ENCODE results near the gene CD27. TPM values are rescaled to one million over a fixed set of nuclear protein-coding genes. Genes with fewer than 3 reads are reported as not detected.

Gene CD27
- total and polyA plus RNA-seq, 9 of the 15 experiments (the other 6 are each of a cell fraction or from before 2014, with no cell fraction given) = 0.24 TPM; not detected in 8

DNA sequence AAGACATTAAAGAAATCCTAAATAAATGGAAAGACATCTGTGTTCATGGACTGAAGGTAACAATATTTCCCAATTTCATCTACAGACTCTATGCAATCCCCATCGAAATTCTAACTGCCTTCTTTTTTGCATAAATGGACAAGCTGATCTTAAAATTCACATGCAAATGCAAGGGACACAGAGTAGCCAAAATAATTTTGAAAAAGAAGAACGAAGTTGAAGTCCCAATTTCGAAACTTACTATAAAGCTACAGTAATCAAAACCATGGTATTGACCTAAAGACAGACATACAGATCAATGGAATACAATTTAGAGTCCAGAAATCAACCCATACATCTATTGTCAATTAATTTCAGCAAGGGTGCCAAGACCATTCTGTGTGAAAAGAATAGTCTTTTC, 16.4 kb upstream of the CD27 start (continued):
- TF ChIP-seq REST (IDR thresholded peaks at IDR 0.05; ENCODE audit: borderline replicate concordance) (no peak), REST (CRISPR knock-in tag; IDR thresholded peaks at IDR 0.05; ENCODE audit: low read depth) (no peak), MCM2 (IDR thresholded peaks at IDR 0.05; ENCODE audit: low read depth) (no peak), HDAC6 (IDR thresholded peaks at IDR 0.05; ENCODE audit: low read depth, low read length) (no peak), PCBP2 (IDR thresholded peaks at IDR 0.05; ENCODE audit: low read depth, low read length, poor library complexity, severe bottlenecking) (no peak), U2AF1 (optimal IDR thresholded peaks at IDR 0.05; ENCODE audit: low read depth, low read length) (no peak), XRCC4 (IDR thresholded peaks at IDR 0.05; ENCODE audit: extremely low read depth, insufficient read depth, insufficient read length) (no peak), ZNF133 (CRISPR knock-in tag; IDR thresholded peaks at IDR 0.05) (no peak)
- TF ChIP-seq, protein P1, sequence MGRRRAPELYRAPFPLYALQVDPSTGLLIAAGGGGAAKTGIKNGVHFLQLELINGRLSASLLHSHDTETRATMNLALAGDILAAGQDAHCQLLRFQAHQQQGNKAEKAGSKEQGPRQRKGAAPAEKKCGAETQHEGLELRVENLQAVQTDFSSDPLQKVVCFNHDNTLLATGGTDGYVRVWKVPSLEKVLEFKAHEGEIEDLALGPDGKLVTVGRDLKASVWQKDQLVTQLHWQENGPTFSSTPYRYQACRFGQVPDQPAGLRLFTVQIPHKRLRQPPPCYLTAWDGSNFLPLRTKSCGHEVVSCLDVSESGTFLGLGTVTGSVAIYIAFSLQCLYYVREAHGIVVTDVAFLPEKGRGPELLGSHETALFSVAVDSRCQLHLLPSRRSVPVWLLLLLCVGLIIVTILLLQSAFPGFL (CRISPR knock-in tag; IDR thresholded peaks at IDR 0.05) = no peak
- TF ChIP-seq, protein P2, sequence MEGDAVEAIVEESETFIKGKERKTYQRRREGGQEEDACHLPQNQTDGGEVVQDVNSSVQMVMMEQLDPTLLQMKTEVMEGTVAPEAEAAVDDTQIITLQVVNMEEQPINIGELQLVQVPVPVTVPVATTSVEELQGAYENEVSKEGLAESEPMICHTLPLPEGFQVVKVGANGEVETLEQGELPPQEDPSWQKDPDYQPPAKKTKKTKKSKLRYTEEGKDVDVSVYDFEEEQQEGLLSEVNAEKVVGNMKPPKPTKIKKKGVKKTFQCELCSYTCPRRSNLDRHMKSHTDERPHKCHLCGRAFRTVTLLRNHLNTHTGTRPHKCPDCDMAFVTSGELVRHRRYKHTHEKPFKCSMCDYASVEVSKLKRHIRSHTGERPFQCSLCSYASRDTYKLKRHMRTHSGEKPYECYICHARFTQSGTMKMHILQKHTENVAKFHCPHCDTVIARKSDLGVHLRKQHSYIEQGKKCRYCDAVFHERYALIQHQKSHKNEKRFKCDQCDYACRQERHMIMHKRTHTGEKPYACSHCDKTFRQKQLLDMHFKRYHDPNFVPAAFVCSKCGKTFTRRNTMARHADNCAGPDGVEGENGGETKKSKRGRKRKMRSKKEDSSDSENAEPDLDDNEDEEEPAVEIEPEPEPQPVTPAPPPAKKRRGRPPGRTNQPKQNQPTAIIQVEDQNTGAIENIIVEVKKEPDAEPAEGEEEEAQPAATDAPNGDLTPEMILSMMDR (IDR thresholded peaks at IDR 0.05 in 2 of 3, conservative IDR thresholded peaks at IDR 0.05 in 1 of 3; ENCODE audit: insufficient read depth in 2 of 3, low read depth in 1 of 3, low read length in 3 of 3) = no peak

Data from K562 (cell line).